Glomerular visceral epithelial cell (primary cell): ENCODE results near the gene IRF1.
A peak's percentile ranks its signal among the peaks of the same experiment; 100 is the strongest.

ENCODE experiments used
- DNase-seq: peaks from one replicate; pipeline ENCODE4 v3.0.0-alpha.2; 2016; ENCODE audit errors: extremely low spot score

Gene IRF1

DNA sequence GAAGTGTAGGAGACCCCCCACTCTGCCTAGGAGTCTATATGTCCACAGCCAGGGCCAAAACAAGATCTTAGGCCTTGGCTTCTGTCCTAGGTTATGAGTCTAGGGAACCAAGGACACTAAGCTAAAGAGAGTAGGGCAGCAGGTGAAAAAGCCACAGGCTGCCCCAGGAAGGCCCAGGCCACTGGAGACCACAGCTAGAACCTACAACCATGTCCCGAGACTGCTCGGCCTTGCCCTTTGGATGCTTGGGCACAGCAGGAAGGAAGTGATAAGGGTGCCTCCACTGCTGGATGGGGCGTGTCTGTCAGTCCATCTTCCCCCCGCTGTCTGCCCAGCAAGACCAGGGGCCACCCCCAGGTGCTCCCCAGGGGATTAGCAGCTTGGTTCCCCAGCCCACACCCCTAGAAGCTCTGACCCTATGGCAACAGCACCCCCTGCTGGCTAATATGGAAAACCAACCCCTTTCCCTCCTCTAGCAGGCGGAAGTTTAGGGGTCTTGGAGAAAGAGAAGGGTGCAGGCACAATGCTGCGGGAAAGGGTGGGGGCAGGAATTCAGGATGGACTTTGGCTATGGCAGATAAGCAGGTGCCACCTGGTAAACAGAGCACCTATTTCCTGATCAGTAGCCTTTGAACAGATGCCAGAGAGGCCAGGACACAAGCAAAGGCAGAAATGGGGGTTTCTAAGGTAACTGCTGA lies 10.5 kb upstream of the IRF1 start:
- DNase-seq: peak; percentile 62

DNA sequence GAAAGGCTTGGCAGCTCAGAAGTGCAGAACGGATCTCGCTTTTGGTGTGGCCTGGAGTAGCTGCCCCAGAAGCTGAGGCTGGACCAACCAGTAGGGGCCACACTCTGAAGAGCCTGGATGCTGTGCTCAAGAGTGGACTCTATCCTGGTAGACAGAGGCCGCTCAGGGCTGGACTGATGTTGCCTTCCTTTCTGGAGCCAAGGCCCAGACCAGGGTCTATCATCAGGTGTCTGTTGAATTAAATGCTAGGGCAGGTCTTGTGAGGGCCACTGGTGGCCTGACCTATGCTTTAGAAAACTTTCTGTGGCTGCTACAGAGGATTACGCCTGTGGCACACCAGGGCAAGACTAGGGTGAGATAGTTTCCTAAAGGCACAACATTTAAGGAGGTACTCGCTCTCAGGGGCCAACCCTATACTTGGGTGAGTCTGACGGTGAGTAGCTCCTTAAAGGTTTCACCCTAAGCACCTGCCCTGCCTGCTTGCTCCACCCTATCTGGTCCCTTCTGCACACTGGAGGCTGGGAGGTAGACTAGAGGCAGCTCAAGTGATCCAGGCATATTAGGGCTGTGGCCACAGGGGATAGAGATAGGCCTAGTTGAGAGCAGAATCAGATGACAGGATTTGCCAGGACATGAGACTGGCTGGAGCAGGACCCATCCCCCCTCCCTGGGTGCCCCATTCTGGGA lies 9.8 kb upstream of the IRF1 start:
- DNase-seq: no peak

- peak; percentile 12 for DNase-seq
Measured at GRCh38 chr5:132499440-132500243, 9.1 kb upstream of the IRF1 start.

DNA sequence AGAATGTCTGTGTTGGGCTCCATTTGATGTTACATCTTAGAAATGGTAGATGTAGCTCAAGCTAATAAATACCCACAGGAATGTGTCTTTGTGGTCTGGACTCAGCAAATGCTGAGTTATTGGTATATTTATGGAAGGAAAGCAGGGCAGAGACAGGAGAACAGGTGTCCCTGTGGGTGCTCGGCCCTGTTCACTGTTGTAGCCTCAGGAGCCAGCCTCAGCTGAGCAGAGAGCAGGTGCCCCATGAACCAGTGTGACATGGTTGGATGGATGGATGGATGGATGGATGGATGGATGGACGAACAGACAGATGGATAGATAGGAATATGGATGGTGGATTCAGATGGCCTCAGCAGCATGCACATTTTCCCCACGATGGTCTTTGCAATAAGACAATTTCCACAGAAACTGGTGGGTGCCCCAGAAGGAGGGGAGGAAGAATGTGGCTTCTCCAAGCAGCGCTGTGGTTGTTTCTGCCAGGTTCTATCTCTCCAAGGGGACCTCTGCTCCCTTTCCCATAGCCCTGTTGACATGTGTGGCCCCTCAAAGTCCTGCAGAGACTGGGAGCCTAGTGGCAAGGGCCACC lies 8.2 kb upstream of the IRF1 start:
- peak; percentile 71 for DNase-seq

- DNase-seq: peak; percentile 91
Measured at GRCh38 chr5:132498152-132498551, 7.6 kb upstream of the IRF1 start.

DNA sequence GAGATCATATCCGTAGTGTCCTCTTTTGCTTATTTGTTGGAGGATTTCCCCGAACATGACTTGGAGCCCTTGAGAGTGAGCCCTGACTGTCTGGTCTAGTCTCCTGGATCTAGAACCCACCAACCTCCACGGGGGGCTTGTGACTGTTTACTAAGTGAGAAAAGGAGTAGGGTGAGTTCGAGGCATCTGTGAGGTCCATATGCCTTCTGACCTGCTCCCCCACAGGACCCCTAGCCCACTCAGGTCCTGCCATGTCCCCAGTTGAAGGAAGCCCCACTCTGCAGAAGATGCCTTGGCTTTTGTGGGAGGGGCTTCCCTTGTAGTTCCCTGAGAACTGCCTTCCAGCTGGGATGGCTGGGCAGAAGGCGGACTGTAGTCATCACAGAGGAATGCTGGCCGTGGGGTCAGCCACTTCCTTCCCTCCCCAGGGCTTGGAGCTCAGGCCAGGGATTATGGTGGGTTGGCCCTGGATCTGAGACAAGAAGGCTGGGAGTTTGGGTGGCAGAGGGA lies 7.0 kb upstream of the IRF1 start:
- peak; percentile 98 for DNase-seq

- DNase-seq: peak; percentile 95
Measured at GRCh38 chr5:132496631-132497487, 6.3 kb upstream of the IRF1 start.

DNA sequence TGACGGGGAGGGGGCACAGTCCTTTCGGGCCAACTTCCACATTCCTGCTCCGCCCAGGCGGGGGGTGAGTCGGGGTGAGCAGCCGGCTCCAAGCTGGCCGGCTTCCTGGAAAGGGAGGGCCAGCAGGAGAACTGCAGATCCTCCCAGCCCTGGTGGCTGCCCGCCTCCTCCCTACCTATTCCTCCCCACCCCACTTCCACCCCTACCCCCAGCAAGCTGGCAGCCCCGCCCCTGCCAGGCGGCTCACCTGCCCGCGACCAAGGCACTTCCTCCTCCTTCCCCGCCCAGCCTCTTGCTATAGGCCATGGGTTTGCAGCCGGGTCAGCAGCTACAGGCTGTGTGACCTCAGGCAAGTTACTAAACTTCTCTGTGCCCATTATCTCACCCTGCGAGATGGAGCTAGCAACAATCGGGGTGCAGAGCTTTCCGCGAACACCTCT lies 5.6 kb upstream of the IRF1 start:
- DNase-seq: peak; percentile 96

- peak; percentile 90 for DNase-seq
Measured at GRCh38 chr5:132495667-132496190, 5.2 kb upstream of the IRF1 start.

DNA sequence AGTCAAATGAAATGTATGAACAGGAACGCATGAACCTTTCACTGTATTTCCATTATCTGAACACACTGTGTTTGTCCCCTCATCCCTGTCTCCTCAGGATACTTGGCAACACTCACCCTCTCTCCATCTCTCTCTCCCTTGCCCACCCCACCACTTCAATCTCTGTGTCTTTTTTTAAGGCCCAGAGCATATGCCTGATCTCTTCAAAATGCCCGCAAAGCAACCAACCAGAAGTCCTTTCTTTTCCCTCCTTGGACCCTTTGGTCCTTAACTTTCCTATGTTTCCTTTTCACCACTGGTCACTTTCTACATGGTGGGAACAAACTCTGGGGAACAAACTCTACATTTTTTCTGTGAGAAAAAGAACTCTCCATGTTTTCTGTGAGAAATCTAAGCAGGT lies 3.2 kb upstream of the IRF1 start:
- DNase-seq: no peak

- DNase-seq: no peak
Measured at GRCh38 chr5:132493241-132493640, 2.7 kb upstream of the IRF1 start.

DNA sequence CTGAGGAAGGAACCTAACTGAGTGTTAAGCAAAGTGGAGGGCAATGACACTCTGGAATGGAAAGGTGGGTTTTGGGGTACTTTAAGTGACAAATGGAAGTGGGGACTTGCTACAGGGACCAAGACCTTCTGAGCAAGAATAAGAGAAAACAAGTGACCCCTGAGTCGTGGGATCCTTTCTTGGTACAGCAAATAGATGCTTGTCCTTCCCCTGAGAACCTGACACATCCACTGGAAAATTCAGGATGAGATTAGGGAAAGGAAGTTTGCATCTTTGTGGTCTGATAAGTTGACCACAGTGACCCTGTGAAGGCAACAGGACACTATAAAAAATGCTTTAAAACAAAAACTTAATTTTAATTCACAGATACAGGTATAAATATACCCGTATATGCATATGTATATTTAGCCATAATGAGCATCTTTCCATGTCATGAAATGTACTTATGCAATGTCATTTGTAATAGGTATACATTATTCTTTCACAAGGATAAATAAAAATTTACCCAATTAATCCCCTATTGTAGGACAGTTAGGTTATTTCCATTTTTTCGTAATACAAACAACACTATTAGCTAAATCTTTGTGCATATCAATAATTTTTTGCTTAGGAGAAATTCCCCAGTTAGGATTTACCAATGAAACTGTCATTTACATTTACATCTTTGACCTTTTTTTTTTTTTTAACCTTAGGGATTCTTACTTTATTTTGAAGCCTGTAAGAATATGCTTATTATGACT lies 2.0 kb upstream of the IRF1 start:
- DNase-seq: no peak

DNA sequence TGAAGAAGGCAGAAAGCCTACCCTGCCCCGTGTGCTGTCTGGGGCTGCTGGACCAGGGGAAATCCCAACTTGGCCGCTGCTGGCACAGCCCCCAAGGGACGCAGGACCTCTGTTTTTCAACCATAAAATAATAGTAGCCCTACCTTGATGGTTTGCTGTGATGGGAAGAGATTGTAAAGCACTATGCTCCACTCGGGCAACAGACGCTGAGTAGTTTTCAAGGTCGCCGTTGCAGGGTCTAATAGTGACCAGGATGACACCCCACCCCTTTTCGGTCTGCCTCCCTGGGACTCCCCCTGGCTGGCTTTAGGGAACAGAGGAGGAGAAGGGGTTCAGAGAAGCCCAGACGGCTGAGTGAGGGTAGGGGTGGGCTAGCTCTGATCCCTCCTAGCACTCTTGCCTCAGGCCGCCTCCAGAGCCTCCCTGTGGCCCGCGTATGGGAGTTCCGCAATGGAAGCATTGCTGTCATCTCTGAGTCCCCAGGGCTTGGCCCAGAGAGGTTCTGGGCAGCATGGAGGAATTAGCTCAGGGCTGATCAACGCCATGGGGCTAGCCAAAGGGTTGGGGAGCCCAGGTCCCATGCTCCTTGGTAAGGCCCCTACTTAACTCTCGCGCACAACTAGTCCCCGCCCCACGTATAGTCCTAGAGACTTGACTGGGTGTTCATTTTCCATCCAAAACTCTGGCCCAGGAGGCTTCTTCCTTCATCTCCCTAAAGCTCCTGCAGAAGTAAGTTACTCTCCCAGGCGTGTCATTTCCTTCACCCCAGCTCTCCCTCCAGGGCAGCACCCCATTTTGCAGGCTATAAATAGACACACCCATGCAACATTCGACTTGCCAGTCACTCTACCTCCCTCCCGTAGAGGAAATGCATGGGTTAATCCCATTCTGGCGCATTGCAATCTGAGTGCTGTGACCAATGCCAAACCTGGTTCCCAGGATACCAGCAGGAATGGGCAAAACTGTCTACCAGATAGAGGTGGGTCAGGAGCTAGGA lies 1.1 kb upstream of the IRF1 start:
- no peak for DNase-seq

DNA sequence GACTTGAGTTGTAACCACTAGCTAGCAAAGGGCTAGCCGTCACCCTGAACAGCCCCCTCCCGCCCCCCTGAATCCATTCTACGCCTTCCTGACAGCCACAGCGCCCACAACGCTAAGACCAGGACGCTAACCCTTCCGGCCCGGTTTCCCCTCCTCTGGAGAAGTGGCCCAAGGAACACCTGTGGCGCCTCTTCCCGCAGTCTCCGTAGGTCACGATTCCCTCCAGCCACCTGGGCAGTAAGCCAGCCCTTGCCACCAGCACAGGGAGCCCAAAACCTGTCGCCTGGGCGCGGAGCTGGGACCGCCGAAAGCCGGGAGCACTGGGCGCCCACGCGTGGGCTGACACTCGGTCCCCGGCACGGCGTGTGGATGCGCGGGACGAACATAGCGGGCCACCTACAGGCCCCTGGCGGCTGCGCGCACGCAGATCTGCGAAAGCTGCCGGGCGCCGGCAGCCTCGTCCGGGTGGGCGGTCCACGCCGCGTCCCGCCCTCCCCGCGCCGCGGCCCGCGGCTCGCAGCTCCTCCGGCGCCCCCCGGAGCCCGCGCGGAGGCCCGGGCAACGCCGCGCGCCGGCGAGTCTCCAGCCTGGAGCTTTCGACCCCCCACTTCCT lies 596 bp downstream of the IRF1 start:
- DNase-seq: peak; percentile 60

DNA sequence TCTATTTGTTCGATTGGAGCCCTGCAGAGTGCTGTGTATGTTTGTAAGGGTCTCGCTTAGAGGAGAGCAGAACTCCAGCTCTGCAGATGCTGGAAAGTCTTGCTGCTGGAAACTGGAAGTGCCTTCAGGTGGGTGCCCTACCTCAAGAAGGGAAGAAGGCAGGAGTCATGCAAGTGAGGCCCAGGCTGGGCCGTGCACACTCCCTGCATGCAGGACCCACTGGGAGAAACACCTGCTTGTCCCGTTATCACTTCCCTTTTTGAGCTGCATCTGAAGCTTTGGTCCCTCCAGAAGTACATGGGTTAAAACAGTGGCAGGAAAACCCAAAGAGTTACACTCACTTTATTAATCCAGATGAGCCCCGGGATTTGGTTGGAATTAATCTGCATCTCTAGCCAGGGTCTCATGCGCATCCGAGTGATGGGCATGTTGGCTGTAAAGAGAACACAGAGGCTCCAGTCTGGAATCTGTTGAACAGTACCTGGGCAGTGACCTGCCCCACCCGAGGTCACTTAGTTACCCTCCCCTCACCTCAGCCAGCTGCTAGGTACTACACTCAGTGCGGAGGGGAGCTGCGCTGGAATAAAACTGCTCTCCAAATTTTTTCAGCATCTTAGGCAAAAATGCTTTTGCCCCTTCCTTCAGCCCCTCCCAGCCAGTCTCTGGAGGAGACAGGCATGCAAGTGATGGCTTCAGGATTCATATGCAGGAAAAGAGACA lies 1.4 kb downstream of the IRF1 start:
- DNase-seq: no peak

- no peak for DNase-seq
Measured at GRCh38 chr5:132488590-132488989, 2.0 kb downstream of the IRF1 start.

GRCh38 chr5:132487841-132488555 lies 2.6 kb downstream of the IRF1 start:
- DNase-seq: no peak
